NCI-H1436 treated with DMSO at 0.1 percent for 48 hours (cell line): ENCODE results near the gene CIZ1.

Experiments
- DNase-seq: peaks from one replicate; lab custom pipeline; 2025; lab: John Stamatoyannopoulos, UW

Gene CIZ1

DNA sequence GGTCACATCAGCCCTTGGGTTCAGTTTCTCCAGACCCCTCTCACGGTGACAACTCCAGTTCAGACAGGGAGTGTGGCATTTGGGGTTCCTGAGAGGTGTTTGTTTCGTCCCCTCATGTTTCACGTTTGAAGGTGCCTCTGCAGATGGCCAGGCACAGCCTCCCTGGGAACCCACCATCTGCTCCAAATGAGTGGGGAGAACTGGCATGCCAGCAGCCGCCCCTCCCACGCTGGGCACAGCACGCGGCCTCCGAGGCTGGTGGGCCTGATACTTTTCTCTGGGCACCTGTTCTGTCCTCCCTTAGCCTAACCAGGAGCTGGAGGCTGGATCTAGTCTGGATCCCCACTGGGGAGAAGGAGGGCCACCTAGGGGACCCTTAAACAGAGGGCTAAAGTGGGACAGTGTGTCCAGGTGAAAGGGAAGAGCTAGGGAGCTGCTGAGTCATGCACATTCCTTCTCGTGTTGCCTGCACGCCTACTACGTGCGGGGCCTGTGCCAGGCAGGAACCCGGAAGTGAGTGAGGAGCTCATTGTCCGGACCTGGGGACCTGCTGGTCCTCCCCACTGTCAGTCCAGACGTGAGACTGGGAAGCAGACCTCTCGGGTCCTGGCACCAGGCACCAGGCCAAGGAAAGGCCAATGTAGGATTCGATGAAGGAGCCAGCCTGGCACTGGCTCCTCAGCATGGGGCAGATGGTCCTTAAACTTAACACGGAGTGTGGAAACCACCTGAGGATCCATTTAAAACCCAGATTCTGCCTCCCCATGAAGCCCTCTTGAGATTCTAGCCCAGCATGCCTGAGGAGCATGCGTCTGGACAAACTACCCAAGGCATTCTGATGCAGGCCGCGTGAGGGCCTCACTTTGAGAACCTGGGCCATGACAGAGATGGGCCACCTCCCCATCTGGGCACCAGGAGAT is 23.5 kb upstream of the CIZ1 start:
- no peak for DNase-seq

DNA sequence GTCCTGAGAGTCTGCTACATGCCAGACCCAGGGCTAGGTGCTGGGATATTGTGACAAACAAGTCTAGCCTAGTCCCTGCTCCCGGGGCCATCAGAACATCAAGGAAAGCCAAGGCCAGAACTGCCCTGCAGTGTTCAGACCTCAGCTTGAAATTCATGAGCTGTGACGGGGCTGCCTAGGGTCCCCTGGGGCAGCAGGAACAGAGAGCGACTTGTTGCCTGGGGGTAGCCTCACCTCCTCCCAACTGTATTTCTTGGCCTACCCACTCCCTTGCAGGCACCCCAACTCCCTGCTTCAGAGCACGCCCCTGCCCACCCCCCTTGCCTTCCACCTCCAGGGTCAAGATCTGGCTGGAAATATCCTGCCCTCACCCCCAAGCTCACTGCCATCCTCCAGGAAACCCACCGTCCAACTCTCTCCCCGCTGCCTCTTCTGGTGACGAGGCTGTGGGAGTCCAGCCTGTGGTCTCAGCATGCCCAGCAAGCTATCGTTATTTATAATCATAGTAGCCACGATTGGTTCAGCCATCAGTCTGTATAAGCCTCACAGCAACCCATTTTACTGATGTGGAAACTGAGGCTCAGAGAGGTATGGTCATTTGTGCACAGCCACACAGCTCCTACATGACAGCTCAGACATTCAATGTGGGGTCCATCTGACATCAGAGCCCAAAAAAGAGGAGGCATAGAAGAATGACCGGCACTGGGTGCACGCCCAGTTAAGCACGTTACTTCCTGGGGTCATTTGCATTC is 22.6 kb upstream of the CIZ1 start:
- no peak for DNase-seq

DNA sequence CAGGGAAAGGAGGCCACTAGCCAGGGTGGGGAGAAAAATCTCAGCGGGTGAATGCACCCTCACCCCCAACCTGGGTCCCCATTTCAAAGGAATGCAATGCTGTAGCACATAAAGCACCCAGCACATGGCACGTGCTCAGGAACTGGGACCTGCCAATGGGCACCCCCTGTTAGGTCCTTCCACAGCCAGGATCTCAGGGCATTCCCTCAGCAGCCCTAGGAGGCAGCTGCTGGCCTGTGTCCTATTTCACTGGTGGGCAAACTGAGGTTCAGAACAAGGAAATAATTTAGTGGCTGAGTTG is 20.6 kb upstream of the CIZ1 start:
- no peak for DNase-seq

DNA sequence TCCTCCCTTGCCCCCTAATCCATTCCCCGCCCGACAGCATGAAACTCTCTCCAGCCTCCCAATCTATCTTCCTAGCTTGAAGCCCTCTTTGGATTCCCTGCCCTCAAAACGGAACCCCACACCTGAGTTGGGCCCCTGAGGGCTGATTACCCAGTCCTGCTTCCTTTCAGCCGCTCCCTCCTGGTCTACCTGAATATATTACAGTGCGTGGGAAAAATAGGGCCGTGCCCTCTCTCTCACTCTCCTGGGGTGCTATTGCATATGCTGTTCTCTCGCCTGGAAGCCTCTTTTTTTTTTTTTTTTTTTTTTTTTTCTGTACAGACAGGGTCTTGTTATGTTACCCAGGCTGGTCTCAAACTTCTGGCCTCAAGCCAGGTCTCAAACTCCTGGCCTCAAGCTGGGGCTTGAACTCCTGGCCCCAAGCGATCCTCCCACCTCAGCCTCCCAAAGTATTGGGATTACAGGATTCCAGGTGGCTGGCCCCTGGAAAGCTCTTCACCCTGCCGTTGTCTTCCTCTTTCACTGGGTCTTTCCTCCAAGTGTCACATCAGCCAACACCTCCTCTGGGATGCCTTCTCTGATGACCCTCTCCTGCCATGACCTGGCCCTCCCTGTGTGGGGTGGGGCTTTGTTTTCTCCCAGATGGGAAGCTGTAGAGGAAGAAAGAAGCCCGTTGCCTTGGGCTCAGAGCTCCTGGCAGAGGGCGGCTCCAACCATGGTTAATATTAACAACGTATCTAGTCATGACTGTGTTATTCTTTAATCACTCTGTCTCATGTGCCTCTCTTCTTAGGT is 20.0 kb upstream of the CIZ1 start:
- DNase-seq = no peak

DNA sequence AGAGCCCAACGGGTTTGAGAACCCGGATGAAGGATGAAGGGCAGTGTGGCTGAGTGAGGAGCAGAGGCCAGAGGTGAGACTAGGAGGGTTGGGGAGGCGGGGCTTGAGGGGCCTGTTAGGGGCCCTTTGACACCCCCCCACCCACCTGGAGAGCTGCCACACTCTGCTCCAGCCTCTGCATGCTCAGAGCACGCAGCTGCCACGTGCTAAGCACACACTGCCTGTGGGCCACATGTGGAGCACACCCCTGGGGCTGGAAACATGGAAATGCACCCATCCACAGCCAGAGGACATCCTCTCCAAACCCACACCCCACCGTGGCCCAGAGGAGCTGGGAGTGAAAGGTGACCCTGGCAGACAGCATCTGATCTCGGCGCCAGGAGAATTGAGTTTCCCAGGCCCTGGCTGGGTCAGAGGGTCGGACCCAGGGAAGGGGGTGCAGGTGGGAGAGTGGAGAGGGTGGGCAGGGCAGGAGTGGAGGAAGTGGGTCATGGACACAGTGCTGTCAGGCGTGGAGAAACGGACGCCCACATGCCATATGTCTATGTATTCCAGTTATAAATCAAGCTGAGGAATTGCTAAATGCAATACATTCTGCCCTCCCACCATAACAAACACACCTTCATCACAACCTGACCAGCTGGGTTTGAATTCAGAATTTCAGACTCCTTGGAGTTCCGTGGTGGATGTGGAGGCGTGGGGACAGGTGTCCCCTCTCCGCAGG is 17.7 kb upstream of the CIZ1 start:
- no peak for DNase-seq

DNA sequence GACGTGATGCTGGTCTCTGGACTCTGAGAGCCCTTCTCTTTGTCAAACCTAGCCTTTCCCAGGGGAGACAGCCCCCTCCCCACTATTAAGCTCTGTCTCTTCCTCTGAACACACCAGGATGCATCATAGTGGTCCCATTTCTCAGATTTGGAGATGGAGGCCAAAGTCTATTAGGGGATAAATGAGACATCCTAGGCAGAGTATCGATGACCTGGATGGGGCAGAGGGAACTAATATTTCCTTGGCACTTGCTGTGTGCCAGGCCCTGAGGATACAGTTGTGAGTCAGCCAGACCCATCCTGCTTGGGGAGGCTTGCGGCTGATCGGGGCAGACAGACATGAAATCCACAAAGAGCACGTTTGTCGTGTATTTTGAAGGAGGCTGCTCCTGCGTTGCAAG is 17.0 kb upstream of the CIZ1 start:
- no peak for DNase-seq

DNA sequence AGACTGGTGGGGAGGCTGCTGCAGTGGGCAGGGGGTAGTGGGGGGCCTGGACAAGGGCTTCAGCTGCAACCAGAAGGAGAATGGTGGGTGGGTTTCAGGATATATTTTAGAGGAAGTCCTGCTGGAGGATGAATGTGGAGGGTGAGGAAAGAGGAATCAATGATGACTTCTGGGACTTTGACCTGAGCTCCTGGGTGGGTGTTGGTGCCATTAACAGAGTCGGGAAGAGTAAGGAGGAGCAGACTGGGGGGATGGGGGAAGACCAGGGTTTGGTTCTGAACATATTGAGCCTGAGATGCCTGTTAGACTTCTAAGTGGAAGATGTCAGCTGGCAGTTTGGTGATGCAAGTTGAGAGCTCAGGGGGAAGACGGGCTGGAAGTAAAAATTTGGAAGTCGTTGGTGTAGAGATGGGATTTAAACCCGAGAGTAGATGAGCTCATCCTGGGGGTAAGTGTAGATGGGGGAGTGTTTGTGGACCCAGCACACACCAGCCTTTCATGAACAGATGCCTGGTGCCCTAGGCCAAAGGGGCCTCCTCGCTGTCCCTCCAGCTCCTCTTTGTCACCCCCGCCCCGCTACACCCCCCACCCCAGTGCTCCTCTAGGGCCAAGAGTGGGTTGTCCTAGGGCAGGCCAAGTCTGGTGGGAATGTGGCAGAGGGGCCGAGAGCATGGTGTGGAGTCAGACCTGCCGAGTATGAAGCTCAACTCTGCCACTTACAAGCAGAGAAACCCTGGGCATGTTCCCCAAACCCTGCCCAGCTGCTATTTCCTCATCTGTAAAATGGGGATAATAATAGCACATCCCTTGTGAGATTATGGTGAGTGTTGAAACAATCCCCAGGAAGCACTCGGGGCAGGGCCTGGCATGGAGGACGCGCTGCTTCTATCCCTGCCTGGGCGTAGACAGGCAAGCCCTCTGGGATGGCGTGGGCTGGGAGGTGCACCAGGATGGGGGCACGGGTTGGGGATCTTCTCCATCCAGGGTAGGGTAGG is 15.8 kb upstream of the CIZ1 start:
- DNase-seq = no peak

DNA sequence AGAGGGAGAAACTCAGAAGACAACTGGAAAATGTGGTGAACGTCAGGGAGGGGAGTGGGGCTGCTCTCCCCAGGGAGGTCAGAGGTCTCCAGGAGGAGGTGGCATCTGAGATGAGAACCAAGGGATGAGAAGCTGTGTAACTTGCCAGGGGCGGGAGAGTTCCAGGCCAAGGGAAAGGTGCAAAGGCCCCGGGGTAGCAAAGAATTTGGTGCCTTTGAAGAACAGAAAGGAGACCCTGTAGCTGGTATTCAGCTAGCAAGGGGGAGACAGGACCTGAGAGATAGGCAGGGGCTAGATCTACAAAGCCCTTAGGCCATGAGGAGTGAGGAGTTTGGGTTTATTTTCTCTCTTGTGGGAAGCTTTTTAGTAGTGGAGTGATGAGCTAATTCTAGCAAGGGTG is 15.1 kb upstream of the CIZ1 start:
- DNase-seq = no peak

DNA sequence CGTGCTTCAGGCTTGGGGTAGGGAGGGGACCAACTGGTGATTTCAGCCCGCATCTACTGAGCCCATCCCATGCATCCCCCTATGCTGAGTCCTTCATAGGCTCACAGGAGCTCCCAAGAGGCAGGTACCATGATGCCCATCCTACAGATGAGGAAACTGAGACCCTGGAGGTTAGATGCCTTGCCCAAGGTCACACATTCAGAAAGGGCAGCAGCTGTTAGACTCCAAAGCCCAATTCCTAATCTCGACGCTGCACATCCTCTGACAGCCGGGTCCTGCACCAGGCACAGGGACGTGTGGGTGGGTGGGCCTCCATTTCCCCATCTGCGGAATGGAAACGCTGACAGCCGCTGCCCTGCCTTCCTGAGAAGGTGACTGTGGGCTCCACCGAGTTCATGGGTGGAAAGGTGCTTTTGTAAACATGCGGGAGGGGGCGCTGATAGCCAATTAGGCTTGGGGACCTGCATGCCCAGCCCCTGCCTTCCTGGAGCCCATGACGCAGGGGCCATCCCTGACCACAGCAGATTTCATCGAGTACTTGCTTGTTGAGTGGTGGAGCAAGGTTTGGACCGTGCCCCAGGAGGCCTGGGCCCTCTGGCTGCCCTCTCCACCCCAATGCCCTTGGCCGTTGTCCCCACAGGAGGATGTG is 14.0 kb upstream of the CIZ1 start:
- DNase-seq = no peak

DNA sequence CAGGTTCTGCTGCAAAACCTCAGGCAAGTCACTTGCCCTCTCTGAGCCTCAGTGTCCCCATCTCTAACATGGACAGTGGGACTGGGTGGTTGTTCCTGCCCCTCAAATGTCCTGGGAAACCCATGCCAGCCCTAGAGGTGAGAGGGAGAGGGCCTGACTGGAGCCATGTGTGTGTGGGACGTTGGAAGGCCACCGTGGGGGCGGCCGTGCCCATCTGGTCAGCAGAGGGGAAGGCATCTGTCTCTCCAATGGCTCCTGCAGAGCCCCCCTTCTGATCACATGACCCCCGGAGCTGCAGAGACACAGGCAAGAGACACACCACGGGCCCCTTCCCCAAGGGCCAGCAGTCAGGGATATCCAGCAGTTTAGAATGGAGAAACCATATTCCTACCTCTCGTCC is 13.5 kb upstream of the CIZ1 start:
- no peak for DNase-seq

DNA sequence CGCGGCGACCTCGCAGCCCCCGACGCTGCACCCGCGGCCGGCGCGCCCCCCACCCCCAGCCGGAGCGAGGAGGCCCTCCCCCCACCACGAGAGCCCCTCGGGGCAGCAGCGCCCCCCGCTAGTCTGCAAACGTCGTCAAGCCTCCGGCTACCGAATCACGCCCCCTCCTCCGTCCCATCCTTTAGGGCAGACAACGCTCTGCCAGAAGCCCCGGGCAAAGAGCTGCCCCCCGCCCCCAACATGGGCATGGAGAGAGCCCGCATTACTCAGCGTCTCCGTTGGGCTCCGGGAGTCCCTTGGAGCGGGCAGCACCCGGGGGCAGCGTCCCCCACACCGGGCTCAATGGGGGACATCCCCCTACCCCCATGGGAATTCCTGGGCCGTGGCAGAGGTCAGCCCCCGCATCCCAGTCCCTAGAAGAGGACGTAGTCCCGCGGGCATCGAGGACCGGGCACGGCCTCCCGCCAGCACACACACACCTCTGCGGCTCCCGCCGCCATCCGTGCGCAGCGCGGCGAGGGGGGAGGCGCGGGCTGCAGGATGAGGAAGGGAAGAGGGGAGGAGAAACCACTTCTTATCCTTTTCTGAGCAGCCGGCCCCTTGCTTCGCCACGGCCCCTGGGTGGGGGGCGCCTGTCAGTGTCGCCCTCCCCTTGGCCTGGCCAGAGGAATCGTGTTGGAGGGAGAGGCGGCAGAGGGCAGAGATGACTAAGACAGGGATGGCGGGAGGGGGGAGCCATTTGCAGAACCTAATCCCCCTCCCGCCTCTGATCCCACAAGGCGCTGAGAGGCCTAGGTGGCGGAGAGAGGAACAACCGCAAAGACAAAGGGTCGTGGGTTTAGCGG is 12.6 kb upstream of the CIZ1 start:
- no peak for DNase-seq

DNA sequence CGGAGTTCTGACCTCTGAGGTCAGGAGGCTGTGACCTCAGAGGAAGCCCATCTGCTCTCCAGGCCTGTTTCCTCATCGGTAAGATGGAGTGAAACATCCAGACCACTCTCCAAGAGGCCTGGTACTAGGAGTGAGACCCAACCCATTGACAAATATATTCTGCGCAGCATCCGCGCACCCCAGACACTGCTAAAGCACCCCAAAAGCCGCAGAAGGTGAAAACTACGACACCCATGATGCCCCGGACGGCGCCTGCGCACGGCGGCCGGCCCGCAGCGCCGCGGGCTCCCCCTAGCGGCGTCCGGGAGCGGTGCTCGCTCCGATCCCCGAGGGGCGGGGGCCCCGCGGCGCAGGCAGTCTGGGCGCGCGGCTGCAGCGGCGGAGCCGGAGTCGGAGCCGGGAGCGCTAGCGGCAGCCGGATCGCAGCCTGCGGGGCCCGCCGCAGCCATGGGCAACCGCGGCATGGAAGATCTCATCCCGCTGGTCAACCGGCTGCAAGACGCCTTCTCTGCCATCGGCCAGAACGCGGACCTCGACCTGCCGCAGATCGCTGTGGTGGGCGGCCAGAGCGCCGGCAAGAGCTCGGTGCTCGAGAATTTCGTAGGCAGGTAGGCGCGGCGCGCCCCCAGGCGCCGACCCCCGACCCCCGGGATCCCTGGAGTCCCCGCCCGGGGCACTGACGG is 11.8 kb upstream of the CIZ1 start, which contains the start of gene DNM1:
Gene DNM1 (plus strand): TSS at position 356 of the 683 bp plus-strand sequence. CDS start 92 bp downstream, at position 448.
- DNase-seq = no peak

DNA sequence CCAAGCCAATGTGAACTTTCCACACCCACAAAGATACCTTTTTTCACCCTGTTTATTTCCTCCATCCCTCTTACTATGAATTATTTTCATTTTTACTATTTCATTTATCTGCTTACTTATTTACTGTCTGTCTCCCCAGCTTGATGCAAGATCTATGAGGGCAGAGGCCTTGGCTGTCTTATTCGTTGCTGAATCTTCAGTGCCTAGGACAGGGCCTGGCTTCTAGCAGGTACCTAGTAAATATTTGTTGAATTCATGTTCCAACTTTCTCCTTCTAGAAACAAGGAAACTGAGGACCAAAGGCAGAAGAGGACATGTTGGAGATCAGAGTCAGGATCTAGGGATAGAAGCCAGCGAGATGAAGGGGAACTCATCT is 11.3 kb upstream of the CIZ1 start:
- no peak for DNase-seq

DNA sequence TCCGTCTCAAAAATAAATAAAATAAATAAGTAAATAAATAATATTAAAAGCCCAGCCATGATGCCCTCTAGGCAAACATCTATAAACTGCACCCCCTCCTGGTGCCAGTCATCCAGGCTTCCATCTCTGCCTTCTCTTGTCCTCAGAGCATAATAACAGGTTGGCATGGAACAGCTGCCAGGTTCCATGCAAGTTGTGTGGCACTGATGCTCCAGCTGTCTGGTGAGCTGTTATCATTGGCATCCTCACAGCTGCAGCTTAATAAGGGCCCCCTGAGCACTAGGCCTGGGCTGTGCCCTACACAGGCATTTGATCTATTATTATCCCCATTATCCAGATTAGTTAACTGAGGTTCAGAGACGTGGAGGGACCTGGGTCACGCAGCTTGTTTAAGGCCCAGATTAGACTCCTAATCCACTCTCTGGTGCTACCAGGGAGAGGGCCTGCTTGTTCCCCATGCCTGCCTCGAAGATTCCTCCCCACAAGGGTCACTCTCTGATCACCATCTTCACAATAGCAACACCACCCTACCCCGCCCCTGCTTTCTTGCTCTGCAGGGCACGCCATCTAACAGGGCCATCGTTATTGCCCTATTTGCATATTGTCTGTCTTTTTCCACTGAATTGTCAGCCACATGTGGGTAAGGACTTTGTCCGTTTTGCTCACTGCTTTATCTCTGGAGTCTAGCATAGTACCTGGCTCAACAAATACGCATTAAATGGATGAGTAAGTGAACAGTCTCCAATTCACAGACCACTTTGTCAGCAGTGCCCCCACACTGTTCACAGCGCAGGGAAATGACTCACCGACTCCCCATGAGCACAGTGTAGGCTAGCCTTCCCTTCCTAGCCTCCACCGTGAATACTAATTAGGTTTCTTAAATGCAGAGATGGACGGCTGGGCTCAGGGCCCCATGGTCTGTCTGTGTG is 10.3 kb upstream of the CIZ1 start:
- no peak for DNase-seq

DNA sequence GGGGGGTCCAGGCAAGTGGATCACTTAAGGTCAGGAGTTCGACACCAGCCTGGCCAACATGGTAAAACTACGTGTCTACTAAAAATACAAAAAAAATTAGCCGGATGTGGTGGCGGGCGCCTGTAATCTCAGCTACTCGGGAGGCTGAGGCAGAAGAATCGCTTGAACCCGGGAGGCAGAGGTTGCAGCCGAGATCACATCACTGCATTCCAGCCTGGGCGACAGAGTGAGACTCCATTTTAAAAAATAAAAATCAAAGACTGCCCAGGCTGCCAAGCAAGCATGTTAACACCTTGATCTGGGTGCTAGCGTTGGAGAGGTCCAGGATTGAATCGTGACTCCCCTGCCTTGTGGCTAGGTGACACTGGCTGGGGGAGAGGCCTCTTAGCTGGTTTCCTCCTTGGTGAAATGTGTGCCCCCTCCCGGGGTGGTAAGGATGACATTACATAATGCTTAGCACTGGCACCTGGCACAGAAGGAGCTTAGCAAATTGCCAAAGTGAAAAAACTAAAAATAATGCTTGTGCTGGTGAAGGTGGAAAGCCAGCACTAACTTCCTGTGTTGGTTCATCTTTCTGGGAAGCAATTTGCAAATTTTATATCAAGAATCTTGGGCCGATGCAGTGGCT is 2.2 kb upstream of the CIZ1 start:
- no peak for DNase-seq

DNA sequence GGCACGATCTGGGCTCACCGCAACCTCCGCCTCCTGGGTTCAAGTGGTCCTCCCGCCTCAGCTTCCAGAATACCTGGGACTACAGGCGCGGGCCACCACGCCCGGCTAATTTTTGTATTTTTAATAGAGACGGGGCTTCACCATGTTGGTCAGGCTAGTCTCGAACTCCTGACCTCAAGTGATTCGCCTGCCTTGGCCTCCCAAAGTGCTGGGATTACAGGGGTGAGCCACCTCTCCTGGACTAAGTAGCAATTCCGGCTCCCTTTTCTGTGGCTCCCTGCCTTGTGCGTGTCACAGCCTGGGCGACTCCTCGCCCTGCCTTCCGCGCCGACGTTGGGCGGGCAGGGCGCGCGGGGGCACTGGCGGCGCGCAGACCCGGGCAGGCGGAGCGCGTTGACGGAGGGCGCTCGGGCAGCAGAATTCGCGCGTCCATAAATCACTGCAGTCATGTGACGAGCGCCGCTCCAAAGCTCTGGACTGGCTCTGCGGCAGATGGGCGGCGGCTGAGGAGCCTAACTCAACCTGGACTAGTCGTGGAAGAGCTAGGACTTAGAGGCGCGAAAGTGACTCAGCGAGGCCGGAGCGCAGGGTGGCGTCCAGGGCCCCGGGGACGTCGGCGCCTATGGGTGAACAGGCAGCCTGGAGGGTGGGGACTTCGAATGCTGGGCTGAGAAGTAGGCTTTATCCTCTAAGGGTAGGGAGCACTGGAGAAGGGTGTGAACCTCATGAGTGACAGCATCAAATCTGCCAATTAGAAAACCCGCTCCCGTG is 1.4 kb upstream of the CIZ1 start:
- peak; percentile 77 for DNase-seq
